Smooth muscle cell (in vitro differentiated cells): Measurements from ENCODE around the gene HCFC1. TPM values are rescaled to one million over a fixed set of nuclear protein-coding genes. Genes with fewer than 3 reads are reported as not detected.

Experiments
- DNase-seq: peaks from one replicate; lab custom pipeline; 2025; ENCODE audit not compliant: unreplicated experiment; lab: John Stamatoyannopoulos, UW
- H2AFZ ChIP-seq: fragments of 200-600 bp; sonication (generic); 2 replicates; pipeline ENCODE4 v1.6.0; 2016; ENCODE audit warnings: antibody characterized with exemption, low read depth, mild to moderate bottlenecking
- H3F3A ChIP-seq: fragments of 200-600 bp; sonication (generic); 2 replicates; pipeline ENCODE4 v1.6.0; 2017; ENCODE audit warnings: antibody characterized with exemption, low read depth
- H3K27ac ChIP-seq: fragments of 200-600 bp; sonication (generic); 2 replicates; pipeline ENCODE4 v1.5.1; 2016; ENCODE audit warnings: low read depth, mild to moderate bottlenecking
- H3K27me3 ChIP-seq: fragments of 200-600 bp; sonication (generic); 2 replicates; pipeline ENCODE4 v1.6.1; 2016; ENCODE audit warnings: low read depth, mild to moderate bottlenecking
- H3K36me3 ChIP-seq: fragments of 200-600 bp; sonication (generic); 2 replicates; pipeline ENCODE4 v1.5.1; 2016; ENCODE audit warnings: low read depth
- H3K4me1 ChIP-seq: fragments of 200-600 bp; sonication (generic); 2 replicates; pipeline ENCODE4 v1.5.1; 2016; ENCODE audit warnings: low read depth
- H3K4me2 ChIP-seq: fragments of 200-600 bp; sonication (generic); 2 replicates; pipeline ENCODE4 v1.6.0; 2016; ENCODE audit warnings: mild to moderate bottlenecking
- H3K4me3 ChIP-seq: fragments of 200-600 bp; sonication (generic); 2 replicates; pipeline ENCODE4 v1.5.1; 2016; ENCODE audit warnings: mild to moderate bottlenecking
- H3K79me2 ChIP-seq: fragments of 200-600 bp; sonication (generic); 2 replicates; pipeline ENCODE4 v1.6.0; 2016; ENCODE audit warnings: low read depth, mild to moderate bottlenecking
- H3K9ac ChIP-seq: fragments of 200-600 bp; sonication (generic); 2 replicates; pipeline ENCODE4 v1.6.0; 2016; ENCODE audit warnings: low read depth
- H3K9me3 ChIP-seq: fragments of 200-600 bp; sonication (generic); replicated peaks from 2 replicates; pipeline ENCODE4 v1.5.1; 2016; ENCODE audit warnings: low read depth
- H4K20me1 ChIP-seq: fragments of 200-600 bp; sonication (generic); 2 replicates; pipeline ENCODE4 v1.6.0; 2016; ENCODE audit warnings: low read depth
- CTCF ChIP-seq: fragments of 200-600 bp; sonication (generic); IDR thresholded peaks from 2 replicates; pipeline ENCODE4 v1.5.1; 2017; ENCODE audit warnings: borderline replicate concordance, mild to moderate bottlenecking, antibody characterized with exemption; ENCODE audit not compliant: insufficient read depth, poor library complexity, severe bottlenecking
- WGBS: methylation state at CpG from one replicate; pipeline ENCODE4 v1.1.7; 2016; ENCODE audit warnings: low lambda C conversion rate; 5-methylcytosine and 5-hydroxymethylcytosine counted together
- polyA plus RNA-seq: library from polyadenylated mRNA; unstranded; fragments of >200 nt; fragmentation: Nextera tagmentation; extraction: Ambion mirVana; gene quantifications from 2 replicates; pipeline ENCODE4 v1.2.1, GENCODE V29; 2016
- total RNA-seq: library from RNA; depleted of rRNA; stranded (reverse); fragments of >200 nt; gene quantifications from 2 replicates; pipeline ENCODE4 v1.2.3, GENCODE V29; 2014

The HCFC1 gene
- total and polyA plus RNA-seq, 2 experiments from 2014 or later = 22.8 to 23.3 TPM

DNA sequence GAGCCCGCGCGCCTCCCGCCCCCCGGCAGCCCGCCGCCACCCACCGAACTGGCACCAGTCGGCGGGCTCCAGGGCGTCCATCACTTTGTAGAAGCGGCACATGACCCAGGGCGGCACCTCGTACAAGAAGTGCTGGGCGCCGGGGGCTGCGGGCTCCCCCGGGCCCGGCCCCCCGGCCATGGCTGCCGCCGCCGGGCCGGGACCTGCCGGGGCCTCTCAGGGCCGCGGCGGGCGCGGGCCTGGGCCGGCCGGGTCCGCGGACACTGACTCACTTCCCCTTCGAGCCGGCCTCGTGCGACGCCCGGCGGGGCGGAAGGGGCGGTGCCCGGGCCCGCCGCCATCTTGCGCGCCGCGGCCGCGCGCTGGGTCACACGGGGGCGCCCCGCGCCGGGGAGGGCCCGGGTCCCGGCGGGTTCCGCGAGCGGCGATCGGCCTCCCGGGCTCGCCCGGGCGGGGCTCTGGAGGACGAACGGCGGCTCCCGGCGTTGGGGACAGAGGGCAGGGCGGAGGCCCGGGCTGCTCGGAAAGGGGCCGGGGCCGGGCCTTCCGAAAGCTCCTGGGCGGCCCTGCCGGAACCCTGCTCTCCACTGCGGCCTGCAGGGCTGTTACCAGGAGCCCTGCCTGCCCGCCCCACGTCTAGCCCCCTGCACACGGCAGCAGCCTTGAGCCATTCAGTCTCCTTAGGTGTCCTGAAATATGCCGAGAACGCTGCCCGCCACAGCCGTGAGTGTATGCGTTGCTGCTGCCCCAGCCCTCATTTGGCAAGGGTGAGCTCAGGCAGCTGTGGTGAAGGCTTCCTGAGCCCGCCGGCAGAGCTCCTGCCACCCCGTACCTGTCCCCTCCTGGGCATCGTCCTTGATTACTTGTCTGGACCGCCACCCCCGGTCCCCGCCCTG lies 48.3 kb upstream of the HCFC1 start, which contains the start of gene IRAK1:
Gene IRAK1, minus strand, starts transcription at position 270 of the 896 bp plus-strand sequence. Its CDS starts 90 bp downstream, at position 180.
- TF ChIP-seq CTCF = no peak
- H3K27me3 ChIP-seq = no peaks in the 10 kb centered on the region
- H2AFZ ChIP-seq = no peak within 1 kb of the TSS
- peak within 1 kb of the TSS; percentile 42 for H3K4me3 ChIP-seq
- no peak for DNase-seq
- peaks cover 6% of the 10 kb centered on the region for H3K79me2 ChIP-seq
- H4K20me1 ChIP-seq = no peaks in the 10 kb centered on the region
- H3K4me2 ChIP-seq = peak within 1 kb of the TSS; percentile 82
- peaks cover 5% of the 10 kb centered on the region for H3K4me1 ChIP-seq
- H3K27ac ChIP-seq = peak within 1 kb of the TSS; percentile 80
- H3K36me3 ChIP-seq = no peaks in the 10 kb centered on the region
- WGBS = 43% methylated on average over 53 of the region's 99 CpGs
- no peaks in the 10 kb centered on the region for H3K9me3 ChIP-seq
- no peaks in the 10 kb centered on the region for H3F3A ChIP-seq
- H3K9ac ChIP-seq = peak within 1 kb of the TSS; percentile 81

- TF ChIP-seq CTCF = no peak
- peak overlapping the region; percentile 82 for H3K4me2 ChIP-seq
- WGBS = 70% methylated on average over 24 of the region's 45 CpGs
- no peaks in the 10 kb centered on the region for H3F3A ChIP-seq
- H4K20me1 ChIP-seq = no peaks in the 10 kb centered on the region
- H3K79me2 ChIP-seq = peaks cover 6% of the 10 kb centered on the region
- peaks cover 5% of the 10 kb centered on the region for H3K4me1 ChIP-seq
- peak overlapping the region; percentile 42 for H3K4me3 ChIP-seq
- no peak overlapping the region for H2AFZ ChIP-seq
- no peaks in the 10 kb centered on the region for H3K9me3 ChIP-seq
- H3K36me3 ChIP-seq = no peaks in the 10 kb centered on the region
- H3K27ac ChIP-seq = peak overlapping the region; percentile 59
- no peaks in the 10 kb centered on the region for H3K27me3 ChIP-seq
- peak overlapping the region; percentile 60 for H3K9ac ChIP-seq
- no peak for DNase-seq
Observed at GRCh38 chrX:154019061-154019621, 47.5 kb upstream of the HCFC1 start.

- Histone ChIP-seq H3K27ac (peak overlapping the region; percentile 59), H3K4me3 (peak overlapping the region; percentile 42), H3K9ac (peak overlapping the region; percentile 60), H3K79me2 (peaks cover 6% of the 10 kb centered on the region), H3K9me3 (no peaks in the 10 kb centered on the region), H4K20me1 (no peaks in the 10 kb centered on the region), H3K27me3 (no peaks in the 10 kb centered on the region), H3K4me2 (peak overlapping the region; percentile 82), H2AFZ (no peak overlapping the region), H3K4me1 (peaks cover 5% of the 10 kb centered on the region), H3F3A (no peaks in the 10 kb centered on the region), H3K36me3 (no peaks in the 10 kb centered on the region)
- no peak for TF ChIP-seq CTCF
- DNase-seq = no peak
- 80% methylated on average over 14 of the region's 15 CpGs for WGBS
Observed at GRCh38 chrX:154018518-154019060, 47.0 kb upstream of the HCFC1 start.
